GM23338 (cell line): Measurements from ENCODE around the gene EHD3. TPM values are rescaled to one million over a fixed set of nuclear protein-coding genes. Genes with fewer than 3 reads are reported as not detected.

ENCODE experiments used
- ATAC-seq: fragments of 200-7000 bp; cut with Tn5 transposase; 3 replicates; pipeline ENCODE4 v1.9.1; 2020
- DNase-seq: peaks from one replicate; pipeline ENCODE4 v3.0.0-alpha.2; 2015; ENCODE audit warnings: low spot score
- H2AFZ ChIP-seq: fragments of 200-600 bp; sonication (generic); 2 replicates; pipeline ENCODE4 v1.8.0; 2016; ENCODE audit warnings: antibody characterized with exemption, mild to moderate bottlenecking, moderate library complexity
- H3F3A ChIP-seq: fragments of 200-600 bp; sonication (generic); replicated peaks from 2 replicates; pipeline ENCODE4 v1.8.0; 2017; ENCODE audit warnings: antibody characterized with exemption, mixed run types, low read depth
- H3K27ac ChIP-seq: fragments of 200-600 bp; sonication (generic); 2 replicates; pipeline ENCODE4 v1.6.1; 2016; ENCODE audit warnings: low read depth
- H3K27me3 ChIP-seq: fragments of 200-600 bp; sonication (generic); 2 replicates; pipeline ENCODE4 v1.8.0; 2016; ENCODE audit warnings: mild to moderate bottlenecking, mixed run types, moderate library complexity; ENCODE audit not compliant: insufficient read depth
- H3K36me3 ChIP-seq: fragments of 200-600 bp; sonication (generic); 2 replicates; pipeline ENCODE4 v1.8.0; 2016; ENCODE audit warnings: mild to moderate bottlenecking; ENCODE audit not compliant: insufficient read depth
- H3K4me1 ChIP-seq: fragments of 200-600 bp; sonication (generic); 2 replicates; pipeline ENCODE4 v1.8.0; 2016; ENCODE audit warnings: mild to moderate bottlenecking, moderate library complexity; ENCODE audit not compliant: insufficient read depth
- H3K4me2 ChIP-seq: fragments of 200-600 bp; sonication (generic); 2 replicates; pipeline ENCODE4 v1.7.1; 2017; ENCODE audit warnings: mixed run types
- H3K4me3 ChIP-seq: fragments of 200-600 bp; sonication (generic); 2 replicates; pipeline ENCODE4 v1.6.1; 2016; ENCODE audit warnings: mixed run types
- H3K79me2 ChIP-seq: fragments of 200-600 bp; sonication (generic); replicated peaks from 2 replicates; pipeline ENCODE4 v1.8.0; 2017; ENCODE audit warnings: mild to moderate bottlenecking; ENCODE audit not compliant: insufficient read depth
- H3K9me2 ChIP-seq: fragments of 200-600 bp; sonication (generic); 2 replicates; pipeline ENCODE4 v1.8.0; 2017; ENCODE audit not compliant: insufficient read depth
- H4K20me1 ChIP-seq: fragments of 200-600 bp; sonication (generic); replicated peaks from 2 replicates; pipeline ENCODE4 v1.8.0; 2017; ENCODE audit warnings: mild to moderate bottlenecking; ENCODE audit not compliant: insufficient read depth
- H3K27ac Mint-ChIP-seq: 2 replicates; pipeline ENCODE4 v1.8.0; 2020; ENCODE audit warnings: inconsistent platforms, mild to moderate bottlenecking, moderate library complexity, mixed read lengths
- H3K27me3 Mint-ChIP-seq: 3 replicates; pipeline ENCODE4 v1.8.0; 2022; ENCODE audit warnings: low read depth, mild to moderate bottlenecking, moderate library complexity, mixed read lengths, inconsistent platforms; ENCODE audit not compliant: insufficient read depth, poor library complexity
- H3K36me3 Mint-ChIP-seq: 3 replicates; pipeline ENCODE4 v1.8.0; 2021; ENCODE audit warnings: low read depth, mild to moderate bottlenecking, inconsistent platforms, moderate library complexity, mixed read lengths
- H3K4me1 Mint-ChIP-seq: 3 replicates; pipeline ENCODE4 v1.8.0; 2020; ENCODE audit warnings: mild to moderate bottlenecking, inconsistent platforms, mixed read lengths
- H3K4me3 Mint-ChIP-seq: 3 replicates; pipeline ENCODE4 v1.8.0; 2021; ENCODE audit warnings: moderate library complexity, mild to moderate bottlenecking, inconsistent platforms, mixed read lengths
- H3K9me3 Mint-ChIP-seq: 3 replicates; pipeline ENCODE4 v1.8.0; 2020; ENCODE audit warnings: moderate library complexity, mild to moderate bottlenecking, inconsistent platforms, mixed read lengths
- CREB1 ChIP-seq: fragments of 250-450 bp; sonication (Bioruptor Pico); IDR thresholded peaks from 2 replicates; pipeline ENCODE4 v1.5.0; 2020; ENCODE audit warnings: low read depth, mild to moderate bottlenecking, moderate library complexity
- CTCF ChIP-seq, 2 experiments: fragments of 200-600 bp in 1 of 2; sonication (generic) in 1 of 2; conservative IDR thresholded peaks; 2 replicates each; pipeline versions ENCODE4 v1.5.1 to v1.6.1; 2016 to 2017; ENCODE audit warnings: antibody characterized with exemption in 2 of 2, low read depth in 2 of 2, mild to moderate bottlenecking in 2 of 2, moderate library complexity in 1 of 2
- EZH2 ChIP-seq: fragments of 200-600 bp; sonication (generic); IDR thresholded peaks from one replicate; pipeline ENCODE4 v1.8.0; 2017; ENCODE audit warnings: antibody characterized with exemption, mild to moderate bottlenecking, low read depth; ENCODE audit not compliant: unreplicated experiment
- EZH2phosphoT487 ChIP-seq: fragments of 200-600 bp; sonication (generic); IDR thresholded peaks from one replicate; pipeline ENCODE4 v1.8.1; 2018; ENCODE audit warnings: antibody characterized with exemption; ENCODE audit not compliant: unreplicated experiment
- JUNB ChIP-seq: IDR thresholded peaks from one replicate; pipeline ENCODE4 v1.6.1; 2016; ENCODE audit warnings: antibody characterized with exemption; ENCODE audit not compliant: unreplicated experiment
- NANOG ChIP-seq: IDR thresholded peaks from 2 replicates; pipeline ENCODE4 v1.6.1; 2016; ENCODE audit warnings: antibody characterized with exemption, borderline replicate concordance
- POLR2AphosphoS5 ChIP-seq: IDR thresholded peaks from 2 replicates; pipeline ENCODE4 v1.6.1; 2016; ENCODE audit warnings: antibody characterized with exemption, low read depth
- STAT1 ChIP-seq: IDR thresholded peaks from one replicate; pipeline ENCODE4 v1.6.1; 2016; ENCODE audit warnings: antibody characterized with exemption; ENCODE audit not compliant: unreplicated experiment
- ZNF114 ChIP-seq: fragments of 250-450 bp; sonication (Bioruptor Pico); IDR thresholded peaks from 2 replicates; pipeline ENCODE4 v1.5.0; 2020; ENCODE audit warnings: mild to moderate bottlenecking, moderate library complexity
- ZNF331 ChIP-seq: fragments of 250-450 bp; sonication (Bioruptor Pico); IDR thresholded peaks from 2 replicates; pipeline ENCODE4 v1.5.0; 2020; ENCODE audit warnings: low read depth, mild to moderate bottlenecking, moderate library complexity
- polyA plus RNA-seq: library from polyadenylated mRNA; unstranded; fragments of >200 nt; fragmentation: Nextera tagmentation; extraction: Ambion mirVana; gene quantifications from 2 replicates; pipeline ENCODE4 v1.2.1, GENCODE V29; 2016
- total RNA-seq: library from RNA; depleted of rRNA; stranded (reverse); fragments of >200 nt; shearing (Covaris generic); gene quantifications from 2 replicates; pipeline ENCODE4 v1.2.3, GENCODE V29; 2014
- TF ChIP-seq, protein P1 (sequence below): IDR thresholded peaks from 2 replicates; pipeline ENCODE4 v1.6.1; 2016; ENCODE audit warnings: antibody characterized with exemption
- TF ChIP-seq, protein P2 (sequence below): IDR thresholded peaks from one replicate; pipeline ENCODE4 v1.6.1; 2018; ENCODE audit warnings: antibody characterized with exemption; ENCODE audit not compliant: unreplicated experiment

The EHD3 gene
- total and polyA plus RNA-seq, 2 experiments from 2014 or later, result 3.3 to 12.6 TPM

GRCh38 chr2:31226266-31226665 is 7.7 kb upstream of the EHD3 start (continued):
- TF ChIP-seq, protein P1, sequence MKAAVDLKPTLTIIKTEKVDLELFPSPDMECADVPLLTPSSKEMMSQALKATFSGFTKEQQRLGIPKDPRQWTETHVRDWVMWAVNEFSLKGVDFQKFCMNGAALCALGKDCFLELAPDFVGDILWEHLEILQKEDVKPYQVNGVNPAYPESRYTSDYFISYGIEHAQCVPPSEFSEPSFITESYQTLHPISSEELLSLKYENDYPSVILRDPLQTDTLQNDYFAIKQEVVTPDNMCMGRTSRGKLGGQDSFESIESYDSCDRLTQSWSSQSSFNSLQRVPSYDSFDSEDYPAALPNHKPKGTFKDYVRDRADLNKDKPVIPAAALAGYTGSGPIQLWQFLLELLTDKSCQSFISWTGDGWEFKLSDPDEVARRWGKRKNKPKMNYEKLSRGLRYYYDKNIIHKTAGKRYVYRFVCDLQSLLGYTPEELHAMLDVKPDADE, result no peak
- TF ChIP-seq EZH2 (no peak), CTCF (conservative IDR thresholded peaks at IDR 0.05; ENCODE audit: low read depth in 2 of 2) (no peak), NANOG (no peak), STAT1 (no peak), CREB1 (CRISPR knock-in tag) (no peak), JUNB (no peak)
- TF ChIP-seq, protein P2, sequence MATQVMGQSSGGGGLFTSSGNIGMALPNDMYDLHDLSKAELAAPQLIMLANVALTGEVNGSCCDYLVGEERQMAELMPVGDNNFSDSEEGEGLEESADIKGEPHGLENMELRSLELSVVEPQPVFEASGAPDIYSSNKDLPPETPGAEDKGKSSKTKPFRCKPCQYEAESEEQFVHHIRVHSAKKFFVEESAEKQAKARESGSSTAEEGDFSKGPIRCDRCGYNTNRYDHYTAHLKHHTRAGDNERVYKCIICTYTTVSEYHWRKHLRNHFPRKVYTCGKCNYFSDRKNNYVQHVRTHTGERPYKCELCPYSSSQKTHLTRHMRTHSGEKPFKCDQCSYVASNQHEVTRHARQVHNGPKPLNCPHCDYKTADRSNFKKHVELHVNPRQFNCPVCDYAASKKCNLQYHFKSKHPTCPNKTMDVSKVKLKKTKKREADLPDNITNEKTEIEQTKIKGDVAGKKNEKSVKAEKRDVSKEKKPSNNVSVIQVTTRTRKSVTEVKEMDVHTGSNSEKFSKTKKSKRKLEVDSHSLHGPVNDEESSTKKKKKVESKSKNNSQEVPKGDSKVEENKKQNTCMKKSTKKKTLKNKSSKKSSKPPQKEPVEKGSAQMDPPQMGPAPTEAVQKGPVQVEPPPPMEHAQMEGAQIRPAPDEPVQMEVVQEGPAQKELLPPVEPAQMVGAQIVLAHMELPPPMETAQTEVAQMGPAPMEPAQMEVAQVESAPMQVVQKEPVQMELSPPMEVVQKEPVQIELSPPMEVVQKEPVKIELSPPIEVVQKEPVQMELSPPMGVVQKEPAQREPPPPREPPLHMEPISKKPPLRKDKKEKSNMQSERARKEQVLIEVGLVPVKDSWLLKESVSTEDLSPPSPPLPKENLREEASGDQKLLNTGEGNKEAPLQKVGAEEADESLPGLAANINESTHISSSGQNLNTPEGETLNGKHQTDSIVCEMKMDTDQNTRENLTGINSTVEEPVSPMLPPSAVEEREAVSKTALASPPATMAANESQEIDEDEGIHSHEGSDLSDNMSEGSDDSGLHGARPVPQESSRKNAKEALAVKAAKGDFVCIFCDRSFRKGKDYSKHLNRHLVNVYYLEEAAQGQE, result no peak

DNA sequence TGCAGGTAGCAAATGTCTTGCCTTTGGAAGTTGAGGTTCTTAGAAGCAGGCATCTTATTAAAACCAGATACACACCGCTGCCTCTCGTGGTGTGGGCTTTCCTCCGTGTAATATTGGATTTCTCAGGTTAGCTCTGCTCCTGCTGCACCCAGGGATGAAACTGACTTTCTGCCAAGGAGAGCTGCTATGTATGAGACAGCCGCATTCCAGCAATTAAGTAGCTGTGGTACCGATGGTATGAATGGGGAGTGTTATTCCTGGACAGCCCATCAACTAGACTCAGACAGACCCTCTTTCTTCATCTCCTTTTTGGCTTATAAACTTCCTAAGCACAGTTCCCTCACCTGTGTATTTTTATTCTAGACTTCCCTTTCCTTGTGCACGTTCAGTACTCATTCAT is 6.8 kb upstream of the EHD3 start:
- DNase-seq (no peak), ATAC-seq (no peak)
- Mint-ChIP-seq H3K9me3 (no peaks in the 10 kb centered on the region), H3K27me3 (peaks cover 2% of the 10 kb centered on the region), H3K36me3 (no peaks in the 10 kb centered on the region), H3K4me1 (peaks cover 6% of the 10 kb centered on the region), H3K27ac (no peak overlapping the region), H3K4me3 (no peak overlapping the region)
- no peaks in the 10 kb centered on the region for H3K9me2 ChIP-seq
- H3K4me3 ChIP-seq, result no peak overlapping the region
- no peaks in the 10 kb centered on the region for H3K27me3 ChIP-seq
- H3K27ac ChIP-seq, result no peak overlapping the region
- H3K36me3 ChIP-seq, result no peaks in the 10 kb centered on the region; the same call in 1 of the 2 replicates
- H3K79me2 ChIP-seq, result no peaks in the 10 kb centered on the region
- no peaks in the 10 kb centered on the region for H4K20me1 ChIP-seq
- no peaks in the 10 kb centered on the region for H3F3A ChIP-seq
- H3K4me1 ChIP-seq, result no peaks in the 10 kb centered on the region
- 0 out of 2 replicates have a peak overlapping the region, but pooled peaks have one; percentile 61 for H2AFZ ChIP-seq
- no peak overlapping the region for H3K4me2 ChIP-seq
- TF ChIP-seq JUNB (no peak), EZH2 (no peak), CREB1 (CRISPR knock-in tag) (no peak), CTCF (conservative IDR thresholded peaks at IDR 0.05; ENCODE audit: low read depth in 2 of 2) (no peak), NANOG (no peak), EZH2phosphoT487 (no peak), ZNF331 (no peak), STAT1 (no peak), ZNF114 (CRISPR knock-in tag) (no peak), POLR2AphosphoS5 (no peak)
- TF ChIP-seq, protein P1, result no peak
- TF ChIP-seq, protein P2, result no peak
